Measurements from ENCODE around the gene PADI1.

PADI1 gene

GRCh38 chr1:17272646-17273045 is 67.7 kb downstream of the PADI1 start:
- DNase-seq (ENCODE audit: low read depth, low spot score) = no peak

DNA sequence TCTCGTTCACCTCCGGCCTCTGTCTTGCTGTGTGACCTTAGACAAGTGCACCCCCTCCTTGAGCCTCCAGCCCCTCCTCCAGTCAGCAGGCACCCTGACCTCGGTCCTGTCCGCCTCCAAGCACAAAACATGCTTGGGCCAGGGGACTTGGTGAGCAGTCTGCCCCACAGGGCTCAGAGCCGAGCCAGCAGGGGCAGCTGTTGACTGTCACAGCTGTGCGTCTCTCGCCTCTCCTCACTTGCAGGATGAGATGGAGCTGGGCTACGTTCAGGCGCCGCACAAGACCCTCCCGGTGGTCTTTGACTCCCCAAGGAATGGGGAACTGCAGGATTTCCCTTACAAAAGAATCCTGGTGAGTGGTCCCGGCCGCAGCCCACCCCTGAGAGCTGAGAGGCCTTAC is 68.2 kb downstream of the PADI1 start:
- no peak for DNase-seq (ENCODE audit: low read depth, low spot score)

GRCh38 chr1:17274186-17275170 is 69.5 kb downstream of the PADI1 start:
- DNase-seq (ENCODE audit: low read depth, low spot score) = no peak

- DNase-seq (ENCODE audit: low read depth, low spot score) = no peak
These were observed 71.6 kb downstream of the PADI1 start for GRCh38 chr1:17276568-17276967.

GRCh38 chr1:17277511-17278159 is 72.7 kb downstream of the PADI1 start:
- no peak for DNase-seq (ENCODE audit: low read depth, low spot score)

DNA sequence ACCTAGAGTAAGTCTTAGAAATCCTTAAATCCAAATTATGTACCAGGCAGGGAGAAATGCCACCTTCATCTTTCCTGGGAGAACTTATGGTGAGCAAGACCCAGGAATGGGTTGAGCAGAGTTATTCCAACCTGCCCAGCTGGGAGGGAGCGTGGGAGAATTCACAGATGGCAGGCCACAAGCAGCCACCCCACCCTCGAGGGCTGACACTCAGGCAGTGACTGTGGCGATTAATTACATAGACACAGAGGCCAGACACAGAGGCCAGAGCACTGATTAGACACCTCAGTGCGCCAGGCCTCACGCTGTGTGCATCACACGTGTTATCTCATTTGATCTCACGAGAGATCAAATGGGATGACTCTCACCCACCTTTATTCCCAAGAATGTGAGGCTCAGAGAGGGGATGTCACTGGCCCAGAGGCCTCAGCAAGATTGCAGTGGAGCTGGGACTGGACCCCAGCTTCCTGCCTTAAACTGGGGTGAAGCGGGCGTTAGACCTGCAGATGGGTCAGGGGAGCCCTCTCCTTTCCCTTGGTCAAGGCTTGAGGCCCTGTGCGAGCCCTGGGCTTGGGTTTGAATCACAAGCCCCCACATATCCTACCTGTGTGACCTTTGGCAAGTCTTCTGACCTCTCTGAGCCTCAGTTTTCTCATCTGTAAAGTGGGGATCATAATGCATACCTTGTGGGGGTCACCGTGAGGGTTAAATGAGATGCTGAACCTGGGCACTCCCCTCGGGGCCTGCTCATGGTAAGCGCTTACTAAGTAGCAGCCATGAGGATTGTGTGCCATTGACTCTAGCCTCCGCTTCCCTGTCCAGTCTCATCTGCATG is 74.3 kb downstream of the PADI1 start:
- DNase-seq (ENCODE audit: low read depth, low spot score) = no peak

- no peak for DNase-seq (ENCODE audit: low read depth, low spot score)
These were observed 75.5 kb downstream of the PADI1 start for GRCh38 chr1:17280436-17280835.

- no peak for DNase-seq (ENCODE audit: low read depth, low spot score)
These were observed 76.0 kb downstream of the PADI1 start for GRCh38 chr1:17280894-17281293.

DNA sequence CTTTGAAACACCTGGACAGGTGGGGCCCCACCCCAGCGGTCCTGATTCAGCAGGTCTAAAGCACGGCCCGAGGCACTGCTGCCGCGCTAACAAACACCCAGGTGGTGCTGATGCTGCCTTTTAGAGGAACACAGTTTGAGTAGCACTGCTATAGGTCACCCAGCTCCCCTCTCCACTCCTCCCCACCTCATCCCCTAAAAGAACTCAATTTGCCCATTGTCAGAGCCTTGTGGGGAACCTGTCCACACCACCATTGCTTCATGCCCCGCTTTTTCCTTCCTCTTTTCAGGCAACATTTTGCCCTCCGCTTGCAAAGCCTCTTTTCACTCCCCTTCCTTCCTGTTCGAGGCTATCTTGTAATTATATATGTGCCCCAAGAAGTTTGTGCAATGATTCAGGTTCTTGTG is 76.8 kb downstream of the PADI1 start:
- DNase-seq (ENCODE audit: low read depth, low spot score) = no peak

GRCh38 chr1:17282836-17283235 is 77.9 kb downstream of the PADI1 start:
- no peak for DNase-seq (ENCODE audit: low read depth, low spot score)

DNA sequence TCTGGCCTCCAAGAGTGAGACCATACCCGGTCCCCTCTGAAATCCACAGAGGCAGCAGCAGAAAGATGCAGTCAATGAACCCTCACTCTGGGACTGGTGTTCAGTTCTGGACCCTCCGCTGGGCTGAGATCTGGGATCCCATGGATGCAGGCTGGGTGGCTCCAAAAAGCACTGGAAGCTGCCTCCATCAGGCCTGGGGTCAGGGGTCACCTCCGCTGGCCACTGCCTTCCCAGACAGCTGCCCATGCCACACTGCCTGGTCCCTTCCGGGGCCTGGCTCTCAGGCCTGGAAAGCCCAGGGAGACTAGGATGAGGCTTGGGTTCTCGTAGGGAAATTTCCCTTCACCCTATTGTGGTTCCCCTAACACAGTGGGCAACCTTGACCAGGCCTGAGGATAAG is 81.7 kb downstream of the PADI1 start:
- no peak for DNase-seq (ENCODE audit: low read depth, low spot score)

GRCh38 chr1:17287130-17287776 is 82.3 kb downstream of the PADI1 start:
- DNase-seq (ENCODE audit: low read depth, low spot score) = no peak

DNA sequence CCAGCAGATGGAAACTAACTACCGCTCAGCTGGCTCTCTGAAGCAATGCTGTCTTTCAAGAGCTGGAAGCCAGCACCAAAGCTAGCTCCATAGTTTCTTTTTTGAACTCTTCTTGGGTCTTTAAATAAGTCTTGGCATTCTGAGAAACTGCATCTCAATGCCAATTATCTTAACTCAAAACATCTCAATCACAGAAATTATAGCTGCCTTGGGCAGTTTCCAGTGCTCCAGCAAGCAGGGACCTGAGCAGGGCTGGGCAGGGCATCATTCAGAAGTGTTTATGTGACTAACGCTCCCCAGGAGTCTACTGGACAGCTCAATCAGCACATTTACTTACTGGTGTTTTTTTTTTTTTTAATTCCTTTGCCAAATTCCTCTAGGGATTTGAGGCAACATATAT is 84.8 kb downstream of the PADI1 start:
- DNase-seq (ENCODE audit: low read depth, low spot score) = no peak

GRCh38 chr1:17290553-17290952 is 85.6 kb downstream of the PADI1 start:
- no peak for DNase-seq (ENCODE audit: low read depth, low spot score)

DNA sequence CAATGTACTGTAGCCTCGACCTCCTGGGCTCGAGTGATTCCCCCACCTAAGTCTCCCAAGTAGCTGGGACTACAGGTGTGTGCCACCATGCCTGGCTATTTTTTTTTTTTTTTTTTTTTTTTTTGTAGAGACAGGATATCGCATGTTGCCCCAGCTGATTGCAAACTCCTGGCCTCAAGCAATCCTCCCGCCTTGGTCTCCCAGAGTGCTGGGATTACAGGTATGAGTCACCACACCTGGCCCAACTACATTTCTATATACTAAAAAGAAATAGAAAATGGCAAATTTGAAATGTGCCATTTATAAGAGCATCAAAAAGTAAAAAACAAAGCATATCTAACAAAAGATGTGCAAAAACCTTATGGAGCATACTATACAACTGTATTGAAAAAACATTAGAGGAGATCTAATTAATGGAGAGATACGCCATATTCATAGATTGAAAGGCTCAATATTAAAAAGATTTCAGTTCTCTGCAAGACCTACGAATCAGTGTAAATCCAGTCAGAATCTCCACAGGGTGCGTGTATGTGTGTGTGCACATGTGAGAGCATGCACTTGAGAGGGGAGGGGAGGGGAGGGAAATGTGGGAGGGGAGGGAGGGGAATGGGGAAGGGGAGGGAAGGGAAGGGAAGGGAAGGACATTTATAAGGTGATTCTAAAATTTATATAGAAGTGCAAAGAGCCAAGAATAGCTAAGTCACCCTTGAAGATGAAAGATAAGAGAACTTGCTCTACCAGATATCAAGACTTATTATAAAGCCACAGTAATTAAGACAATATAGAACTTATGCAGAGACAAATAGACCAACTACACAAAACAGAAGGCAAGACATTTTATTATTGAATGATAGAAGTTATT is 87.6 kb downstream of the PADI1 start:
- no peak for DNase-seq (ENCODE audit: low read depth, low spot score)

DNA sequence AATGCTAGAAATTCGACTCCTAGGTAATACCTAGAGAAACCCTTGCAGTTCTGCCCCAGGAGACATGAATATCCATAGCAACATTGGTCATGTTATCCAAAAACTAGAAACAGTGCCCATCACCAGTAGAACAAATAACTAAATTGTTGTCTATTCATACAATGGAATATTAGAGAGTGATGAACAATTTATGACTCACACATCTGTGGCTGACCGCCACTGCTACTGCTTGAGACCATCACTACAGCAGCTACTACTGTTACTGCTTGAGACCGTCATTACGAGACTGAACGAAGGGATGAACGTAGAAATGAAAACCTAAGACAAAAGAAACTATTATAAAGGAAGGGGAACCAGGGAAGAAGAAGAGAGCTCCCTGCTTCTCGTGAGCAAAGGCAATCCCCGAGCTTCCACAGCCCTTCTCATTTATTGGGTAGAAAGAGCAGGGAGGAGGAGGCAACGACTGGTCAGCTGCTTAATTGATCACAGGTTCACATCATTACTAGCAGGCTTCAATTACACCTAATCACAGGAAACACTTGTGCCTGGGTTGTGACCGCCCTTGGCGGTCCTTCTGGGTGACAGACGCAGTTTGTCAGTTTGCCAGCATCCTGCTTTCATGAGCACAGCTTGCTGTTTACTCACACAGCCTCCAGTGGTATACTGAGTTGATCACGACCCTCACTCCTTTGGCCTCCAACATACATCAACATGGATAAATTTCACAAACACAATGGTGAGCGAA is 88.9 kb downstream of the PADI1 start:
- no peak for DNase-seq (ENCODE audit: low read depth, low spot score)

GRCh38 chr1:17295292-17295691 is 90.4 kb downstream of the PADI1 start:
- DNase-seq (ENCODE audit: low read depth, low spot score) = no peak

Measured in activated CD4-positive, CD25-positive, alpha-beta regulatory T cell treated with anti-CD3 and anti-CD28 coated beads, Interleukin-2, amount 50 U/mL, for 16 hours (primary cell).